Thyroid gland (tissue), 4 donors: ENCODE results near the gene UNKL. TPM values are rescaled to one million over a fixed set of nuclear protein-coding genes. Genes with fewer than 3 reads are reported as not detected.

Experiments
- DNase-seq, 2 donors: peaks; one replicate each; pipeline ENCODE4 v3.0.0-alpha.2; 2019
- H3K27ac ChIP-seq, 3 donors: fragments of 200-600 bp; sonication (generic); 1 replicate in 2 of 3; 2 replicates in 1 of 3; pipeline ENCODE4 v1.5.1; 2016 to 2019; ENCODE audit warnings: mild to moderate bottlenecking in 1 of 3, moderate library complexity in 1 of 3
- H3K27me3 ChIP-seq: fragments of 200-600 bp; sonication (generic); one replicate; pipeline ENCODE4 v1.5.1; 2019
- H3K36me3 ChIP-seq, 2 donors: fragments of 200-600 bp; sonication (generic); one replicate each; pipeline ENCODE4 v1.5.1; 2016 to 2019
- H3K4me1 ChIP-seq, 2 donors: fragments of 200-600 bp; sonication (generic); one replicate each; pipeline ENCODE4 v1.5.1; 2017 to 2019
- H3K4me3 ChIP-seq, 3 donors: fragments of 200-600 bp; sonication (generic); replicated peaks in 1 of 3; 1 replicate in 2 of 3; 2 replicates in 1 of 3; pipeline ENCODE4 v1.5.1; 2016; ENCODE audit warnings: mild to moderate bottlenecking in 1 of 3
- H3K9me3 ChIP-seq: fragments of 200-600 bp; sonication (generic); one replicate; pipeline ENCODE4 v1.5.1; 2017
- POLR2A ChIP-seq, 2 donors: fragments of 450-650 bp; IDR thresholded peaks; one replicate each; pipeline ENCODE4 v1.6.1; 2017; ENCODE audit warnings: antibody characterized with exemption in 2 of 2, mild to moderate bottlenecking in 2 of 2, moderate library complexity in 1 of 2
- WGBS, 2 donors: methylation state at CpG; one replicate each; pipeline ENCODE4 v1.1.5; 2017; 5-methylcytosine and 5-hydroxymethylcytosine counted together
- intact Hi-C: fragments of 100-400 bp; cut with DNase I; formaldehyde crosslinking; loops from one replicate; pipeline ENCODE4 v1.15.1; 2023
- total RNA-seq, 4 donors: library from RNA; depleted of rRNA; stranded (reverse); fragments of >200 nt; gene quantifications; one replicate each; pipeline ENCODE4 v1.2.3, GENCODE V29; 2016
- TF ChIP-seq, protein P1 (sequence below), 6 experiments: fragments of 200-600 bp in 3 of 6; fragments of 450-650 bp in 3 of 6; sonication (generic) in 3 of 6; IDR thresholded peaks; one replicate each; pipeline ENCODE4 v1.5.1; 2016 to 2019; ENCODE audit warnings: antibody characterized with exemption in 6 of 6, mild to moderate bottlenecking in 2 of 6, inconsistent platforms in 1 of 6, moderate library complexity in 1 of 6

UNKL gene
- total RNA-seq, 4 donors from 2014 or later = 26.2 to 46.9 (median 31.3) TPM

GRCh38 chr16:1387331-1387730 is 27.2 kb downstream of the UNKL start:
- TF ChIP-seq, protein P1, sequence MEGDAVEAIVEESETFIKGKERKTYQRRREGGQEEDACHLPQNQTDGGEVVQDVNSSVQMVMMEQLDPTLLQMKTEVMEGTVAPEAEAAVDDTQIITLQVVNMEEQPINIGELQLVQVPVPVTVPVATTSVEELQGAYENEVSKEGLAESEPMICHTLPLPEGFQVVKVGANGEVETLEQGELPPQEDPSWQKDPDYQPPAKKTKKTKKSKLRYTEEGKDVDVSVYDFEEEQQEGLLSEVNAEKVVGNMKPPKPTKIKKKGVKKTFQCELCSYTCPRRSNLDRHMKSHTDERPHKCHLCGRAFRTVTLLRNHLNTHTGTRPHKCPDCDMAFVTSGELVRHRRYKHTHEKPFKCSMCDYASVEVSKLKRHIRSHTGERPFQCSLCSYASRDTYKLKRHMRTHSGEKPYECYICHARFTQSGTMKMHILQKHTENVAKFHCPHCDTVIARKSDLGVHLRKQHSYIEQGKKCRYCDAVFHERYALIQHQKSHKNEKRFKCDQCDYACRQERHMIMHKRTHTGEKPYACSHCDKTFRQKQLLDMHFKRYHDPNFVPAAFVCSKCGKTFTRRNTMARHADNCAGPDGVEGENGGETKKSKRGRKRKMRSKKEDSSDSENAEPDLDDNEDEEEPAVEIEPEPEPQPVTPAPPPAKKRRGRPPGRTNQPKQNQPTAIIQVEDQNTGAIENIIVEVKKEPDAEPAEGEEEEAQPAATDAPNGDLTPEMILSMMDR (IDR thresholded peaks at IDR 0.05) = no peak
- TF ChIP-seq POLR2A (IDR thresholded peaks at IDR 0.05) = no peak
- no peaks in the 10 kb centered on the region for H3K27me3 ChIP-seq
- no peaks in the 10 kb centered on the region for H3K9me3 ChIP-seq
- H3K36me3 ChIP-seq = peaks cover 28 to 32% of the 10 kb centered on the region in 2 donors
- intact Hi-C loops = no loop called here
- H3K4me1 ChIP-seq = no peaks in the 10 kb centered on the region
- no peak overlapping the region for H3K4me3 ChIP-seq
- DNase-seq = no peak
- no peak overlapping the region for H3K27ac ChIP-seq
- WGBS, 2 donors = 91 to 95% methylated on average over 10 to 11 of the region's 16 CpGs

DNA sequence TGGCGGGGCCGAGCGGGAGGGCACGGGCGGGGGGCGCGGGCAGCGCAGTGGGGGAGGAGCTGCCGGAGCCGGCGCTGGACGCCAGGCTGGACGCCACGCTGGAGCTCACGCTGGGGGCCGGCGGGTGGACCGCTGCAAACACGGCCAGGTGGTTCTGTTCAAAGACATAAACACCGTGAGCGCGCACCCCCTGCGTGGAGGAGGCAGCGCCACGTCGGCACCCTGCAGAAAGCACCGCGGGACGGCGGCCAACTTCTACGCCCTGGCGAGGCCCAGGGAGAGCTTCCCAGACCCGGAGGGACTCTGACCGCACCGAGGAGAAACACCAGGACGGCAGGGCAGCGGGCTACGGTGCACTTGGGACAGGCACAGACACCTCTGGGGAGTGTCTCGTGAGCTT is 29.3 kb downstream of the UNKL start:
- H3K27ac ChIP-seq = no peak overlapping the region
- no peaks in the 10 kb centered on the region for H3K4me1 ChIP-seq
- no peaks in the 10 kb centered on the region for H3K9me3 ChIP-seq
- intact Hi-C loops = no loop called here
- peaks cover 30 to 31% of the 10 kb centered on the region in 2 donors for H3K36me3 ChIP-seq
- 96% methylated on average over 39 of the region's 39 CpGs for WGBS, 2 donors
- H3K27me3 ChIP-seq = no peaks in the 10 kb centered on the region
- TF ChIP-seq POLR2A (IDR thresholded peaks at IDR 0.05) = no peak
- TF ChIP-seq, protein P1 (IDR thresholded peaks at IDR 0.05) = no peak
- H3K4me3 ChIP-seq = no peak overlapping the region
- no peak for DNase-seq

- intact Hi-C loops = no loop called here
- 98 to 100% methylated on average over 2 to 8 of the region's 18 CpGs for WGBS, 2 donors
Observed at GRCh38 chr16:1383556-1383955, 30.9 kb downstream of the UNKL start.

GRCh38 chr16:1381612-1382406 is 32.7 kb downstream of the UNKL start:
- DNase-seq = no peak
- WGBS, 2 donors = 90 to 94% methylated on average over 8 to 9 of the region's 9 CpGs
- peaks cover 11 to 15% of the 10 kb centered on the region in 2 donors for H3K36me3 ChIP-seq
- no peak overlapping the region for H3K27ac ChIP-seq
- H3K4me1 ChIP-seq = peaks cover 13 to 14% of the 10 kb centered on the region in 2 donors
- no peaks in the 10 kb centered on the region for H3K9me3 ChIP-seq
- intact Hi-C loops = no loop called here
- TF ChIP-seq, protein P1 (IDR thresholded peaks at IDR 0.05) = no peak
- no peak for TF ChIP-seq POLR2A (IDR thresholded peaks at IDR 0.05)
- no peaks in the 10 kb centered on the region for H3K27me3 ChIP-seq
- H3K4me3 ChIP-seq = no peak overlapping the region

More at GRCh38 chr16:1383556-1383955, 30.9 kb downstream of the UNKL start:
- TF ChIP-seq, protein P1 (IDR thresholded peaks at IDR 0.05) = no peak
- TF ChIP-seq POLR2A (IDR thresholded peaks at IDR 0.05) = no peak
- Histone ChIP-seq H3K36me3 (peaks cover 16 to 19% of the 10 kb centered on the region in 2 donors), H3K9me3 (no peaks in the 10 kb centered on the region), H3K27ac (no peak overlapping the region), H3K27me3 (no peaks in the 10 kb centered on the region), H3K4me3 (no peak overlapping the region), H3K4me1 (peaks cover 11% of the 10 kb centered on the region in 2 donors)
- no peak for DNase-seq

DNA sequence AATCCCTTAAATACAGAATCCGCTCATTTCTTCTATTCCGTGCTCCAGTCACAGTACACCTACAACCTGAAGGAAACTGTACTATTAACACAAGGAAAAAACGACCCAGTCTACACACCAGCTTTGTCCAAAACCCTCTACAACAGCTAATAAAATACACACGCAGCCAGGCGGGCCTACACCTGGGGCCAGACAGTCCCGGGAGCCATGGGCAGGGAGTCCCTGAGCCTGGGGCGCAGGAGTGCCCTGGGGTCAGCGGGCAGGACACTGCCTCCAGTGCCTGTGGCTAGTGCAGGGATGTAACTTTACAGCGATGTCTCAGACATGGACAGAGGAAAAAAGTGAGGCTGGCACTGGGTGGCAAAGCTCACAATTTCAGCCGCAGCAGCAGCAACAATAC is 34.3 kb downstream of the UNKL start:
- Histone ChIP-seq H3K9me3 (no peaks in the 10 kb centered on the region), H3K36me3 (peaks cover 11 to 15% of the 10 kb centered on the region in 2 donors), H3K4me3 (no peak overlapping the region), H3K27ac (no peak overlapping the region), H3K27me3 (no peaks in the 10 kb centered on the region), H3K4me1 (peaks cover 13 to 14% of the 10 kb centered on the region in 2 donors)
- TF ChIP-seq POLR2A (IDR thresholded peaks at IDR 0.05) = no peak
- TF ChIP-seq, protein P1 (IDR thresholded peaks at IDR 0.05) = no peak
- DNase-seq = no peak
- 81 to 87% methylated on average over 10 of the region's 10 CpGs for WGBS, 2 donors
- intact Hi-C loops = no loop called here
